Astrocyte (in vitro differentiated cells and primary cell): ENCODE data around the gene KIAA1328. TPM values are rescaled to one million over a fixed set of nuclear protein-coding genes. Genes with fewer than 3 reads are reported as not detected.

Experiments
- DNase-seq: peaks from one replicate; pipeline ENCODE4 v3.0.0-alpha.2; 2010; ENCODE audit warnings: low read depth
- FAIRE-seq: peaks from 2 replicates; lab custom pipeline; 2011; peaks lifted over from hg19 to GRCh38; lab: Jason Lieb, UNC
- H2AFZ ChIP-seq: 2 replicates; pipeline ENCODE4 v1.6.0; 2012; ENCODE audit warnings: low read depth, low read length, inconsistent platforms
- H3K27ac ChIP-seq: 2 replicates; pipeline ENCODE4 v1.5.1; 2011; ENCODE audit warnings: low read depth, low read length, inconsistent platforms
- H3K27me3 ChIP-seq: 2 replicates; pipeline ENCODE4 v1.6.0; 2011; ENCODE audit warnings: low read length, inconsistent platforms; ENCODE audit not compliant: insufficient read depth
- H3K36me3 ChIP-seq: 2 replicates; pipeline ENCODE4 v1.5.1; 2011; ENCODE audit warnings: low read length, inconsistent platforms; ENCODE audit not compliant: insufficient read depth
- H3K4me1 ChIP-seq: 2 replicates; pipeline ENCODE4 v1.5.1; 2011; ENCODE audit warnings: low read length, inconsistent platforms; ENCODE audit not compliant: insufficient read depth
- H3K4me2 ChIP-seq: 2 replicates; pipeline ENCODE4 v1.6.0; 2012; ENCODE audit warnings: low read length, inconsistent platforms
- H3K4me3 ChIP-seq: 2 replicates; pipeline ENCODE4 v1.5.1; 2011; ENCODE audit warnings: low read depth, mild to moderate bottlenecking, low read length, inconsistent platforms; ENCODE audit not compliant: insufficient read depth
- H3K79me2 ChIP-seq: 2 replicates; pipeline ENCODE4 v1.6.0; 2012; ENCODE audit warnings: mild to moderate bottlenecking, low read length, inconsistent platforms; ENCODE audit not compliant: insufficient read depth
- H3K9ac ChIP-seq: 2 replicates; pipeline ENCODE4 v1.6.0; 2012; ENCODE audit warnings: mild to moderate bottlenecking, low read length, inconsistent platforms
- H3K9me3 ChIP-seq: 2 replicates; pipeline ENCODE4 v1.5.1; 2012; ENCODE audit warnings: low read depth, mild to moderate bottlenecking, low read length, inconsistent platforms; ENCODE audit not compliant: insufficient read depth
- H4K20me1 ChIP-seq: 2 replicates; pipeline ENCODE4 v1.6.0; 2012; ENCODE audit warnings: low read length, inconsistent platforms; ENCODE audit not compliant: insufficient read depth
- H3K27ac Mint-ChIP-seq: one replicate; pipeline ENCODE4 v1.8.0; 2021; ENCODE audit warnings: mild to moderate bottlenecking, mixed read lengths; ENCODE audit not compliant: unreplicated experiment
- H3K27me3 Mint-ChIP-seq: one replicate; pipeline ENCODE4 v1.8.0; 2021; ENCODE audit warnings: low read depth, mixed read lengths; ENCODE audit not compliant: unreplicated experiment
- H3K36me3 Mint-ChIP-seq: one replicate; pipeline ENCODE4 v1.8.0; 2021; ENCODE audit warnings: low read depth, mixed read lengths; ENCODE audit not compliant: unreplicated experiment
- H3K4me1 Mint-ChIP-seq: one replicate; pipeline ENCODE4 v1.8.0; 2021; ENCODE audit warnings: low read depth, mixed read lengths; ENCODE audit not compliant: unreplicated experiment
- H3K4me3 Mint-ChIP-seq: one replicate; pipeline ENCODE4 v1.8.0; 2021; ENCODE audit warnings: mild to moderate bottlenecking, moderate library complexity, mixed read lengths; ENCODE audit not compliant: unreplicated experiment
- H3K9me3 Mint-ChIP-seq: one replicate; pipeline ENCODE4 v1.8.0; 2021; ENCODE audit warnings: mild to moderate bottlenecking, mixed read lengths; ENCODE audit not compliant: unreplicated experiment
- EZH2 ChIP-seq: IDR thresholded peaks from 2 replicates; pipeline ENCODE4 v1.6.1; 2012; ENCODE audit warnings: mild to moderate bottlenecking, low read length, inconsistent platforms; ENCODE audit not compliant: insufficient read depth
- total RNA-seq: library from RNA; stranded (reverse); gene quantifications from 2 replicates; pipeline ENCODE4 v1.2.1, GENCODE V29; 2021
- TF ChIP-seq, protein P1 (sequence below): IDR thresholded peaks from 2 replicates; pipeline ENCODE4 v1.5.1; 2011; ENCODE audit warnings: low read depth, mild to moderate bottlenecking, inconsistent platforms, low read length, moderate library complexity; ENCODE audit not compliant: insufficient read depth

KIAA1328 gene
- total RNA-seq, 1 donor from 2014 or later: 3.7 TPM

DNA sequence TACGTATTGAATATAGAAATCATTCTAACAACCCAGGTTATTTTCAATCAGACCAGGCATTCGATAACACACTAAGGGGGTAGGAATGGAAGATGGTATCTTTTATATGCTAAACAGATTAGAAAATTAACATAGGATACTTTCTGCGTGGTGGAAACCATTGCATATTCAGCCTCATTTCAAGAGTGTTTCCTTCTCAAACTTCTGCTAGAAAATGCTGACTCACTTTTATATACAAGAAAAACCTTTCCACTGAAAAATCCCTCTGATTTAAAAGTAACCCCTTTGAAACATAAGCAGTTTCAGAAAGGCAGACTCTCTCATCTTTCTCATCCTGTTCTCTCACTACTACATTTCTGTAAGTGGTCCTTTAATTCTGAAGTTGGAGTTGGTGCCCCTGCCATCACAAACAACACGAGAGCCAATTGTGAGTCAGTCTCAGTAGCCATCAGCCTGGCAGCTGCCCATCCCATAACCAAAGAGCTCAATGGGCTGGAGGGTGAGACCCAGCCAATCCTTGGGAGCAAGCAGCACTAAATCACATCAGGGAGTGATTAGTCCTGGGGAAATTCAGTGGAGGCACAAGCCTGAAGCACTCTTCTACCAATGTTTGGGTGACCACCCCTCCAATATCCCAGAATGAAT lies 393.5 kb downstream of the KIAA1328 start:
- Histone ChIP-seq H3K4me3 (no peak overlapping the region), H3K27me3 (no peaks in the 10 kb centered on the region), H4K20me1 (no peaks in the 10 kb centered on the region), H3K4me2 (no peak overlapping the region), H2AFZ (no peak overlapping the region), H3K79me2 (no peaks in the 10 kb centered on the region), H3K27ac (no peak overlapping the region), H3K36me3 (no peaks in the 10 kb centered on the region), H3K9ac (no peak overlapping the region), H3K4me1 (no peaks in the 10 kb centered on the region), H3K9me3 (no peaks in the 10 kb centered on the region)
- Mint-ChIP-seq H3K9me3 (no peaks in the 10 kb centered on the region), H3K4me1 (no peaks in the 10 kb centered on the region), H3K27me3 (peaks cover 9% of the 10 kb centered on the region), H3K4me3 (no peak overlapping the region), H3K27ac (peak overlapping the region; percentile 64), H3K36me3 (peaks cover 2% of the 10 kb centered on the region)
- FAIRE-seq (no peak), DNase-seq (no peak)
- TF ChIP-seq EZH2: no peak
- TF ChIP-seq, protein P1, sequence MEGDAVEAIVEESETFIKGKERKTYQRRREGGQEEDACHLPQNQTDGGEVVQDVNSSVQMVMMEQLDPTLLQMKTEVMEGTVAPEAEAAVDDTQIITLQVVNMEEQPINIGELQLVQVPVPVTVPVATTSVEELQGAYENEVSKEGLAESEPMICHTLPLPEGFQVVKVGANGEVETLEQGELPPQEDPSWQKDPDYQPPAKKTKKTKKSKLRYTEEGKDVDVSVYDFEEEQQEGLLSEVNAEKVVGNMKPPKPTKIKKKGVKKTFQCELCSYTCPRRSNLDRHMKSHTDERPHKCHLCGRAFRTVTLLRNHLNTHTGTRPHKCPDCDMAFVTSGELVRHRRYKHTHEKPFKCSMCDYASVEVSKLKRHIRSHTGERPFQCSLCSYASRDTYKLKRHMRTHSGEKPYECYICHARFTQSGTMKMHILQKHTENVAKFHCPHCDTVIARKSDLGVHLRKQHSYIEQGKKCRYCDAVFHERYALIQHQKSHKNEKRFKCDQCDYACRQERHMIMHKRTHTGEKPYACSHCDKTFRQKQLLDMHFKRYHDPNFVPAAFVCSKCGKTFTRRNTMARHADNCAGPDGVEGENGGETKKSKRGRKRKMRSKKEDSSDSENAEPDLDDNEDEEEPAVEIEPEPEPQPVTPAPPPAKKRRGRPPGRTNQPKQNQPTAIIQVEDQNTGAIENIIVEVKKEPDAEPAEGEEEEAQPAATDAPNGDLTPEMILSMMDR: no peak

DNA sequence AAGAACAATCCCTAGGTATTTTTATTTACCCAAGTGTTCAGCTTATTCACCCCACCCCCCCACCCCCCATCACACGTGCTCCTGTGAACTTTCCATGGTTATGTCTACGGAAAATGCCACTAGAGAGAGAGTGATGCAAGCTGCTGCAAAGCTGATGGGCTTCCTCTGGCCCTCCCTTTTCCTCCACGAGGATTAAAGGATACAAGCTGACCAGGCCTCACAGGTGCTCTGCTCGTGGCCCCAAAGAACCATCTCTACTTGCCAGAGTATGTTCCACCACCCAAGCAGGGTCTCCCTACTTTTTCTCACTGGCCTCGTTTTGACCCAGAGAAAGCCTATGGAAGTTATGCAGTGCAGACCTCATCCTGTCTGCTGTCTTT lies 394.1 kb downstream of the KIAA1328 start:
- H2AFZ ChIP-seq: no peak overlapping the region
- Mint-ChIP-seq H3K4me1 (no peaks in the 10 kb centered on the region), H3K4me3 (no peak overlapping the region), H3K36me3 (peaks cover 2% of the 10 kb centered on the region), H3K27ac (no peak overlapping the region), H3K27me3 (peaks cover 9% of the 10 kb centered on the region), H3K9me3 (no peaks in the 10 kb centered on the region)
- H3K4me2 ChIP-seq: no peak overlapping the region
- H3K27me3 ChIP-seq: no peaks in the 10 kb centered on the region
- no peak for FAIRE-seq
- H3K4me1 ChIP-seq: no peaks in the 10 kb centered on the region
- H3K4me3 ChIP-seq: no peak overlapping the region
- TF ChIP-seq, protein P1: no peak
- no peak for TF ChIP-seq EZH2
- no peaks in the 10 kb centered on the region for H4K20me1 ChIP-seq
- DNase-seq: no peak
- H3K27ac ChIP-seq: no peak overlapping the region
- H3K9ac ChIP-seq: no peak overlapping the region
- no peaks in the 10 kb centered on the region for H3K9me3 ChIP-seq
- no peaks in the 10 kb centered on the region for H3K36me3 ChIP-seq
- no peaks in the 10 kb centered on the region for H3K79me2 ChIP-seq

DNA sequence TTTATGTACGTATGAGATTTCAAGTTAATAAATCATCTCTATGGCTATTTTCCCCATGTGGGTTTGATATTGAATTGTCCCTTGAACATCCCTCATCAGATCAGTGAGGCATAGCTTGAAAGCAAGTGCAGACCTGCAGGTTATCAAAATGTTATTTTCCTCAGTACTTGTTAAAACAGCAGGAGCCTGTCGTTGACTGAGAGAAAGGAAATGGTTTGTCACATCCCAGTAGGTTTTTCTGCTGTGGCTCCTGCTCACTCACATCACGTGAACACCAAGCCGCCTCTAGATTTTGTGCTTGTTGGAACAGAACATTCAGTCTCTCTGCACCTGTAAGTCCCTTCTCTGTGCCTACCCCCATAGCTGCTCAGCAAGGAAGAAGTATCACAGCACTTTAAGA lies 396.4 kb downstream of the KIAA1328 start:
- H3K4me1 ChIP-seq: no peaks in the 10 kb centered on the region
- TF ChIP-seq EZH2: no peak
- no peak for FAIRE-seq
- no peak overlapping the region for H3K27ac ChIP-seq
- H4K20me1 ChIP-seq: no peaks in the 10 kb centered on the region
- Mint-ChIP-seq H3K4me3 (no peak overlapping the region), H3K36me3 (peaks cover 2% of the 10 kb centered on the region), H3K27ac (no peak overlapping the region), H3K27me3 (peaks cover 7% of the 10 kb centered on the region), H3K4me1 (no peaks in the 10 kb centered on the region), H3K9me3 (no peaks in the 10 kb centered on the region)
- H3K36me3 ChIP-seq: no peaks in the 10 kb centered on the region
- no peak overlapping the region for H3K4me2 ChIP-seq
- no peak for DNase-seq
- no peak overlapping the region for H2AFZ ChIP-seq
- no peaks in the 10 kb centered on the region for H3K9me3 ChIP-seq
- no peak overlapping the region for H3K9ac ChIP-seq
- no peaks in the 10 kb centered on the region for H3K79me2 ChIP-seq
- no peak overlapping the region for H3K4me3 ChIP-seq
- no peaks in the 10 kb centered on the region for H3K27me3 ChIP-seq
